Hepatic stellate cell (primary cell): ENCODE data around the gene DUSP18.
"Not testable (repeated sequence)": the region's sequence is repeated elsewhere in the genome, so short reads cannot be mapped to it uniquely, and the experiment has no call there.

Experiments used
- DNase-seq: peaks from one replicate; pipeline ENCODE4 v3.0.0; 2011; ENCODE audit warnings: low spot score

DUSP18 gene

GRCh38 chr22:30667494-30668385, at the start of gene DUSP18:
Gene DUSP18, minus strand, starts transcription at chr22:30667875. Its CDS starts 3,872 bp downstream, at chr22:30664003.
- DNase-seq = peak; percentile 99

GRCh38 chr22:30714062-30714461, 46.4 kb upstream of the DUSP18 start:
- no peak for DNase-seq

- no peak for DNase-seq
Observed at GRCh38 chr22:30712094-30712493, 44.4 kb upstream of the DUSP18 start.

GRCh38 chr22:30709980-30710379, 42.3 kb upstream of the DUSP18 start:
- not testable (repeated sequence) for DNase-seq

- DNase-seq = no peak
Observed at GRCh38 chr22:30705710-30706651, 38.3 kb upstream of the DUSP18 start.

- DNase-seq = no peak
Observed at GRCh38 chr22:30704978-30705377, 37.3 kb upstream of the DUSP18 start.

- DNase-seq = no peak
Observed at GRCh38 chr22:30702856-30703255, 35.2 kb upstream of the DUSP18 start.

GRCh38 chr22:30701872-30702271, 34.2 kb upstream of the DUSP18 start:
- peak; percentile 59 for DNase-seq

- DNase-seq = no peak
Observed at GRCh38 chr22:30697975-30698374, 30.3 kb upstream of the DUSP18 start.

- DNase-seq = no peak
Observed at GRCh38 chr22:30695871-30696655, 28.4 kb upstream of the DUSP18 start.

GRCh38 chr22:30695351-30695851, 27.7 kb upstream of the DUSP18 start:
- DNase-seq = no peak

- peak; percentile 18 for DNase-seq
Observed at GRCh38 chr22:30694640-30695350, 27.1 kb upstream of the DUSP18 start, which contains the start of gene OSBP2. Gene OSBP2, plus strand, starts transcription at chr22:30694874. Its CDS starts 36 bp downstream, at chr22:30694910.

GRCh38 chr22:30694171-30694639, 26.5 kb upstream of the DUSP18 start:
- DNase-seq = peak; percentile 16

GRCh38 chr22:30691204-30691603, 23.5 kb upstream of the DUSP18 start:
- no peak for DNase-seq

GRCh38 chr22:30689622-30690021, 21.9 kb upstream of the DUSP18 start:
- DNase-seq = no peak

- DNase-seq = no peak
Observed at GRCh38 chr22:30687358-30687757, 19.7 kb upstream of the DUSP18 start.

GRCh38 chr22:30685178-30685577, 17.5 kb upstream of the DUSP18 start:
- no peak for DNase-seq

- DNase-seq = no peak
Observed at GRCh38 chr22:30681831-30682230, 14.2 kb upstream of the DUSP18 start.

- DNase-seq = no peak
Observed at GRCh38 chr22:30680991-30681770, 13.5 kb upstream of the DUSP18 start.
